Lower leg skin (tissue), 4 donors: ENCODE data around the gene DDC. TPM values are rescaled to one million over a fixed set of nuclear protein-coding genes. Genes with fewer than 3 reads are reported as not detected.
A peak's percentile ranks its signal among the peaks of the same experiment; 100 is the strongest.

ENCODE experiments used
- DNase-seq, 2 donors: peaks; one replicate each; pipeline ENCODE4 v3.0.0-alpha.2; 2019; ENCODE audit warnings: low spot score in 2 of 2
- H3K4me3 ChIP-seq: fragments of 200-600 bp; sonication (generic); 2 replicates; pipeline ENCODE4 v1.5.1; 2017; ENCODE audit warnings: mild to moderate bottlenecking, low read depth; ENCODE audit not compliant: poor library complexity, severe bottlenecking
- CTCF ChIP-seq, 3 donors: fragments of 450-650 bp; IDR thresholded peaks; one replicate each; pipeline ENCODE4 v1.5.1; 2016; ENCODE audit warnings: antibody characterized with exemption in 3 of 3, mild to moderate bottlenecking in 3 of 3, moderate library complexity in 2 of 3
- POLR2A ChIP-seq, 2 donors: fragments of 450-650 bp; IDR thresholded peaks; one replicate each; pipeline ENCODE4 v1.6.1; 2016 to 2017; ENCODE audit warnings: antibody characterized with exemption in 2 of 2, mild to moderate bottlenecking in 1 of 2, moderate library complexity in 1 of 2
- WGBS, 2 donors: methylation state at CpG; one replicate each; pipeline ENCODE4 v1.1.5; 2018; 5-methylcytosine and 5-hydroxymethylcytosine counted together
- intact Hi-C: fragments of 100-400 bp; cut with DNase I; formaldehyde crosslinking; loops from one replicate; pipeline ENCODE4 v1.15.0; 2023; ENCODE audit warnings: low total_unique reads
- total RNA-seq, 4 donors: library from RNA; depleted of rRNA; stranded (reverse); fragments of >200 nt; gene quantifications; one replicate each; pipeline ENCODE4 v1.1.0, GENCODE V29; 2016

Gene DDC
- total RNA-seq, 4 donors from 2014 or later, result 1.2 TPM; not detected in 3

- peak in 1 of 2 donors; percentile 59 for DNase-seq
- TF ChIP-seq CTCF (IDR thresholded peaks at IDR 0.05) (no peak), POLR2A (IDR thresholded peaks at IDR 0.05) (no peak)
- 80 to 83% methylated on average over 4 of the region's 4 CpGs for WGBS, 2 donors
- intact Hi-C loops, result no loop called here
- H3K4me3 ChIP-seq, result no peak overlapping the region
These were observed 89.9 kb downstream of the DDC start for GRCh38 chr7:50475340-50475739.

GRCh38 chr7:50474382-50475160 lies 90.6 kb downstream of the DDC start:
- intact Hi-C loops, result no loop called here
- TF ChIP-seq POLR2A (IDR thresholded peaks at IDR 0.05) (no peak), CTCF (IDR thresholded peaks at IDR 0.05) (no peak)
- DNase-seq, result peak in 1 of 2 donors; percentile 54
- H3K4me3 ChIP-seq, result no peak overlapping the region
- 34 to 39% methylated on average over 8 of the region's 8 CpGs for WGBS, 2 donors

- WGBS, 2 donors, result 92 to 100% methylated on average over 1 to 4 of the region's 4 CpGs
These were observed 91.7 kb downstream of the DDC start for GRCh38 chr7:50473531-50473930.

GRCh38 chr7:50472427-50472826 lies 92.8 kb downstream of the DDC start:
- intact Hi-C loops, result no loop called here
- 93 to 95% methylated on average over 7 of the region's 7 CpGs for WGBS, 2 donors
- H3K4me3 ChIP-seq, result no peak overlapping the region
- DNase-seq, result peak in 1 of 2 donors; percentile 61
- TF ChIP-seq POLR2A (IDR thresholded peaks at IDR 0.05) (no peak), CTCF (IDR thresholded peaks at IDR 0.05) (no peak)

More at GRCh38 chr7:50473531-50473930, 91.7 kb downstream of the DDC start:
- DNase-seq, result peak in 1 of 2 donors; percentile 75
- no peak for TF ChIP-seq CTCF (IDR thresholded peaks at IDR 0.05)
- no peak for TF ChIP-seq POLR2A (IDR thresholded peaks at IDR 0.05)
- intact Hi-C loops, result no loop called here
- H3K4me3 ChIP-seq, result no peak overlapping the region

DNA sequence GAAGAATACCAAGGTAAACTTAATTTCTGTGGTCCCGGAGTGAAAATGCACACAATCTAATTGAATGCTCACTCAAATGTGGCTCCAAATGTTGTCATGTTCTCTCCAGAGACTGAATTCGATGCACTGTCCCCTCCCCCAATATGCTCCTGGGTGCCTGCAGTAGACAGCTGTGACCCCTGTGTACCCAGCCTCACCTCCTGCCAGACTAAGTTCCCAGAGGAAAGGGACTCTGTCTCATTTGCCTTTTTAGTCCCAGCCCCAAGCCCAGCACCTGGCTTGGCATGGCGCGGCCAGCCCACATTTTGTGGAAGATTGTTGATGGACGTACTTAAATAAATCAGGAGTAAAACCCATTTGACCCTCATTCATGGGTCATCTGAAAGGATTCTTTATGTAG lies 93.2 kb downstream of the DDC start:
- no peak overlapping the region for H3K4me3 ChIP-seq
- TF ChIP-seq CTCF (IDR thresholded peaks at IDR 0.05), result no peak
- TF ChIP-seq POLR2A (IDR thresholded peaks at IDR 0.05), result no peak
- DNase-seq, result peak in 1 of 2 donors; percentile 59
- 96 to 97% methylated on average over 5 of the region's 5 CpGs for WGBS, 2 donors
- intact Hi-C loops, result no loop called here
